Femur (tissue), 1 donor: ENCODE results near the gene ADISSP.

Experiments
- DNase-seq: peaks from one replicate; pipeline ENCODE4 v3.0.0-alpha.2; 2017

ADISSP gene

DNA sequence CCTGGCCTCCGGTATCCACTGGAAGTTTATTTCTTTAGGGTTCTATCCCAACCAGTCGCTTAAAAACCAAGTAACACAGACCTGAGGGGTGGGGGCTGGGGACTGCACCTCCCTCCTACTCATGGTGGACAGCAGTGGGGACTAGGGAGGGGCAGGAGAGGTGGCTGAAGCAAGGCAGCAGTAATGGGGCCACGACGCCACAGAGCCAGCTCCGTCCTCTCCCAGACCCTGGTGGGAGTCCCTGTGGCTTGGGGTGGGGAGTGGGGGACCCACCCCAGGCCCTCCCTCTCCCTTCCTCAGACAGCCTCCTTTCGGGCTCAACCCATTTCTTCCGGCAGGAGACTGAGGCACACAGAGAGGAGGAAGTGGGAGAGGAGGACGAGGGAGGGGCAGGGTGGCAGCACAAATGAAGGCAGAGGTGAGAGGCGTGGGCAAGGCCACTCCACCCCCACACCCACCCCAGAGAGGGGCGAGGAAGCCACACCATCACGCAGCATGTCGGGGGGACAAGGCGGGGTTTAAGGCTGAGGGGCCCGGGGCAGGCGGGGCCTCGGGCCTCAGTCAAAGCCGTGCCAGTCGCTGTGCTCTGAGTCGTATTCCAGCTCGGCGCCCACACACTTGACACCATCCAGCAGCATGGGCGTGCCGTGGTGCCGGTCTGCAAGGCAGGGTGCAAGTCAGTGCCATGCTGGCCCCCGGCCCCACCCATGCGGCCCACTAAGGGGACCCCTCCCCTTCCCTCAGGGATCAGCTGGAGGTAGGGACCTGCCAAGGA lies 13.9 kb downstream of the ADISSP start:
- peak; percentile 29 for DNase-seq

DNA sequence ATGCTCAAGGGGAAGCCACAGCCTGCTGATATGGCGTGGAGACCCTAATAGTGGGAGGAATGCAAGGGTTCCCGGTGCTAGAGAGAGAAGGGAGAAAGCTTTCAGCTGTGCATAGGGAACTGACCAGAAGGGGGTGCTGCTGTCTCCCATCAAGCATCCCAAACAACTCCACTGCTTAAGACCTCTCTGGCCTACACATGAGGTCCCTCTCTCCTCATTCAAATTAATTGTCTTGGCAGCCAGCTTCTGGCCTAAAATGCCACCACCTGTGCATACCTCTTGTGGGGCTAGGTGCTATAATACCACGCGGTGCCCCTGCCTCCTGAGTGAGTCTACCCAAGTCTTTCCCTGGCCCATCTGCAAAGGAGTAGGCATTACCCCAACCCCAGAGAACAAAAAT lies 14.5 kb downstream of the ADISSP start:
- DNase-seq = peak; percentile 75

DNA sequence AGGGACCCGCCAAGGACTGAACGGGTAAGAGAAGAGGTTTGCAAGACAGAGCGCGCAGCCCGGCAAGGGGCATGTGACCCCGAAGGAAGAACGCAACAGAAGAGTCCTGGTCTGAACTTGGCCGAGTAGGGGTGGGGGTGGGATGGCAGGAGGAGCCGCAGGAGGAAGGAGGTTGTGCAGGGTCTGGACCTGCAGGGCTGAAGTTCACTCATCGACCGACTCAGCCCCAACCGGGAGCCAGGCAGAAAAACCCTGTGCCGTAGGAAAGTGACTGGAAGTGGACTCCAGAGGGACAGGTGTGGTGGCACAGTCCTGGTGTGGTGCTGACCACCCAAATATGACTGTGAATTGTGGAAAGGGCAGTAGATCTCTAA lies 15.2 kb downstream of the ADISSP start:
- DNase-seq = no peak

DNA sequence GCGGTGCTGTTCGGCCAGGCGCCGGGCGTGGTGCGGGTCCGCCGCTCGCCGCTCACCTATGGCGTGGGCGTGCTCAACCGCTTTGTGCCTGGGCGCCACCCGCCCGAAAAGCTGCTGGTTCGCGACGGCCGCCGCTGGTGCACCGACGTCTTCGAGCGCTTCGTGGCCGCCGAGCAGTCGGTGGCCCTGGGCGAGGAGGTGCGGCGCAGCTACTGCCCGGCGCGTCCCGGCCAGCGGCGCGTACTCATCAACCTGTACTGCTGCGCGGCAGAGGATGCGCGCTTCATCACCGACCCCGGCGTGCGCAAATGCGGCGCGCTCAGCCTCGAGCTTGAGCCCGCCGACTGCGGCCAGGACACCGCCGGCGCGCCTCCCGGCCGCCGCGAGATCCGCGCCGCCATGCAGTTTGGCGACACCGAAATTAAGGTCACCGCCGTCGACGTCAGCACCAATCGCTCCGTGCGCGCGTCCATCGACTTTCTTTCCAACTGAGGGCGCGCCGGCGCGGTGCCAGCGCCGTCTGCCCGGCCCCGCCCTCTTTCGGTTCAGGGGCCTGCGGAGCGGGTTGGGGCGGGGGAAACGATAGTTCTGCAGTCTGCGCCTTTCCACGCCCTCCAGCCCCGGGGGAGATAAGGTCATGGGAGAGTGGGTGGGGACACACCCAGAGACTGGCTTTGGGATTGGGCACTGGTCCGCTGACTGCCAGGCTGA lies 15.7 kb downstream of the ADISSP start:
- DNase-seq = peak; percentile 51

DNA sequence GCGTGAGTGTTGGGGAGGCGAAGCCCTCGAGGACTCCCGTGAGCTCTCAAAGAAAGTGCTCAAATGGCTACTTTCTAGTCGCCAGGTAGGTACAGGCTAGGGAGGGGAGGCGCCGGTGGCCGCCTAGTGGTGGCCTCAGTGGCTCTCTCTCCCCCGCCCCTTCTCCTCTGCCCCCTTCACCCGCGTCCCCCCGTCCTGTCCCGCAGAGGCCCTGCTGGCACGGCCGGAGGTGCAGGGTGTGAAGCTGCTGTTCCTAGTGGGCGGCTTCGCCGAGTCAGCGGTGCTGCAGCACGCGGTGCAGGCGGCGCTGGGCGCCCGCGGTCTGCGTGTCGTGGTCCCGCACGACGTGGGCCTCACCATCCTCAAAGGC lies 16.3 kb downstream of the ADISSP start:
- no peak for DNase-seq

DNA sequence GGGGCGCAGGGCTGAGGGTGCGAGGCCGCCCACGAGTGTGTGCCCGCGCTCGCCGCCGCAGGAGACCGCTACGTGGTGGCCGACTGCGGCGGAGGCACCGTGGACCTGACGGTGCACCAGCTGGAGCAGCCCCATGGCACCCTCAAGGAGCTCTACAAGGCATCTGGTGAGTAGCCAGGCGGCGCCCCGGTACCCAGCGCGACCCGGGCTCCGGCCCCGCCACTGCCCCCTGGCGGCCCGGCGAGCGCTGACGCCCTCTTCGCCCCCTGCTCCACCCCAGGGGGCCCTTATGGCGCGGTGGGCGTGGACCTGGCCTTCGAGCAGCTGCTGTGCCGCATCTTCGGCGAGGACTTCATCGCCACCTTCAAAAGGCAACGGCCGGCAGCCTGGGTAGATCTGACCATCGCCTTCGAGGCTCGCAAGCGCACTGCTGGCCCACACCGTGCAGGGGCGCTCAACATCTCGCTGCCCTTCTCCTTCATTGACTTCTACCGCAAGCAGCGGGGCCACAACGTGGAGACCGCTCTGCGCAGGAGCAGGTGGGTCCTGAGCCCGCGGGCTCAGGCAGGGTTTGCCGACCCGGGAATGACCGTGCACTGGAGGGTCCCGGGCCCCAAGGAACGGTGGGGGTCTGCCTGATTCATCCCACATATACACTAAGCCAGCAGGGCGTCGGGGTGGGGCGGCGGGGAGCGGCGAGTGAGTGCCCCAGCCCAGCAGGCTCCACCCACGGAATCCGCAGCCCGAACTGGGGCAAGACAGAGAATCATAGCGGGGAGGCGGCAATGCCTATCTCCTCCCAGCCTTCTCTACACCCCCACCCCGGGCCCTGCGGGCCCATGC lies 17.6 kb downstream of the ADISSP start:
- peak; percentile 42 for DNase-seq

DNA sequence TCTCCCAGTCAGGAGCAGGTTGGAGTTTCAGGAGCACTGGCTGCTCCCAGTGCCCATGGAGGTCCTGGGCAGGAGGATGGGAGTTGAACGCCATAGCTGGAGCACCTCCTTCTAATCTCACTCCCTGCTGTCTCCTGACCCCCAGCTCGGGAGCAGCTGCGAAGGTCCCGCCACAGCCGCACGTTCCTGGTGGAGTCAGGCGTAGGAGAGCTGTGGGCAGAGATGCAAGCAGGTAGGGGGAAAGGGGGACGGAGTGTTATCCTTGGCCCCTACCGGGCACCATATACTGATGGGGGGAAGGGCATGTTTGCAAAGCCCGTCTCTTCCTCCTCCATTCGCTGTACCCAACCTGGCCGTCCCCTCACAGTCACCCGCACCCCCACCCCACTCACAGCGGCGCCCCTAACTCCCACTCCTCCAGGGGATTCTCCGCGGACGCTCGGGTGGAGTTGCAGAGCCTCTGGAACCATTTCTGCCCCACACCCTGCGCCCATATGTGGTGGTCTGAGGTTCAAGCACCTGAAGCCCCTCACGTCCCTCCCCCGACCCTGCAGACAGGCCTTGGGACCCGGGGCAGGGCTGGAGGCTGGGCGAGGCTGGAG lies 18.4 kb downstream of the ADISSP start:
- no peak for DNase-seq

DNA sequence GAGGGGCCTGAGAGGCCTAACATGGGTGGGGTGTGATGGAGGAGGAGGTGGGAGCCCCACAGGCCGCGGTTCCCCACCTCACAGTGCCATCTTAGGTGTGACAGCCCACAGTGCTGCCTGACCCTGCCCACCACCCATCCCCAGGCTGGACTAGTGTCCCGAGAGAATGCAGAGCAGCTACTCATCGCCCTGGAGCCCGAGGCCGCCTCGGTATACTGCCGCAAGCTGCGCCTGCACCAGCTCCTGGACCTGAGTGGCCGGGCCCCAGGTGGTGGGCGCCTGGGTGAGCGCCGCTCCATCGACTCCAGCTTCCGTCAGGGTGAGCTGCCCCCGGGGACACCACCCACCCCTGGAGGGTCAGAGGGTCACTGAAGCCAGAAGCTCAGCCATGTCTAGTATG lies 19.5 kb downstream of the ADISSP start:
- DNase-seq = no peak

DNA sequence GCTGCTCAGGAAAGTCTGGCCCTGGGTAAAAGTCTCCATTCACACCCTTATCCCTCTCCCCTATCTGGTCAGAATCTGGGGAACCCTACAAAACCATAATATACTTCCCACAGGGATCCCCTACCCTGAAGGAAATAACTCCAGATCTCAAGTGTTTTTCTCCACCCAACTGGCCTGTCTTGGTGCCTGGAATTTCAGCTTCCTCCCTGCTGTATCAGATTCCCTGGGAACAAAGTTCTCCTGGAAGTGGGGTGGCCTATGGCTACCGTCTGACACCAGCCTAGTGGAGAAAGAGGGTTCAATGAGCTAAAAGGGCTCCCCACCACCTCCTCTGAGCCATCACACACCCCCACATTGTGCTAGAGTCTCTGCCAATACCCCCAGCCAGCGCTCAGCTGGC lies 20.1 kb downstream of the ADISSP start:
- no peak for DNase-seq

DNA sequence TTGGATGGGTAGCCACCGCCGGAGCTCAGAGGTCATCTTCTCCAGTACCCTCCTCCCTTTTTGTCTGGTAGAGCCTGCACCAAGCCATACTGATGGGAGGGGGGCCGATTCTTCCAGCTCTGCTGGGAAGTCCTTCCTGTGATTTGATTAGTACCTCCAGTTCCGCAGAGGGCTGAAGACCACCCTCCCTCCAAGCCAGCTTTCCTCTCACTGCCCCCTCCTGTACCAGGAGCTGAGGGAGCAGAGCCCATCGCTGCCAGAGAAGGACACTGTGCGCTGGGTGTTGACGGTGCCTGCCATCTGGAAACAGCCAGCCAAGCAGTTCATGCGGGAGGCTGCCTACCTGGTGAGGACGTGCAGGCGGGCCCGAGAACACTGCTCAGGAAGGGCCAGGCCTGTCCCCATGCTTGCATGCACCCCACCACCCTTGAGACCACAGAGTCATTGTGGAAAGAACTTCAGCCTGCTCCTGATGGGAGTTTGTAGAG lies 21.8 kb downstream of the ADISSP start:
- DNase-seq = peak; percentile 15

DNA sequence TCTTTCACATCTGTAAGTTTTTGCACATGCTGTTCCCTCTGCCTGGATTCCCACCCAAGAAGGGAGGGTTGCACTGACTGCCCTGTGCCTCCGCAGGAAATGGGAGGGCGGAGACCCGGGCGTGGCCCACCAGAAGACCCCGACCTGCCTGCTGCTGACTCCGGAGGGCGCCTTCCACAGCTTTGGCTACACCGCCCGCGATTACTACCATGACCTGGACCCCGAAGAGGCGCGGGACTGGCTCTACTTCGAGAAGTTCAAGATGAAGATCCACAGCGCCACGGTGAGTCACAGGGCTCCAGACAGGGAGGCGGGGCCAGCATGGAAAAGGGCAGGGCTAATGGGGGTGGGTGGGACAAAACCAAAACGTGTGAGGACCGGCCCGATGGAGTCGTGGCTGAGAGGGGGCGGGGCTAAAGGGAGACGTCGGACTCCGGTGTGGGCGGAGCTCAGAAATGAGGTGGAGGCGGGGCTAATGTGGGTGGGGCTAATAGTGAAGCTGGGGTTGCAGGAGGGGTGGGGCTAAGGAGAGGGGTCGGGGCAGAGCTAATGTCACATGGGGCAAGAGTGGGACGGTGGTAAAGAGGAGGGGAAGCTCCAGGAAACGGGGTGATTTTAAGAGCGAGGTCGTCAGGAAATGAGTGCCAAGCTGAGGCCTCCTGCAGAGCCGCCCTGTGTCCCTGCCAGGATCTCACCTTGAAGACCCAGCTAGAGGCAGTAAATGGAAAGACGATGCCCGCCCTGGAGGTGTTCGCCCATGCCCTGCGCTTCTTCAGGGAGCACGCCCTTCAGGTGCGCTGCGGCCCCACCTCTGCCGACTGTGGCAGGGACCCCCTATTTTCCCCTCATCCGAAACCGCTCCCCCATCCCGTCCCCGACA lies 22.5 kb downstream of the ADISSP start:
- DNase-seq = peak; percentile 69

DNA sequence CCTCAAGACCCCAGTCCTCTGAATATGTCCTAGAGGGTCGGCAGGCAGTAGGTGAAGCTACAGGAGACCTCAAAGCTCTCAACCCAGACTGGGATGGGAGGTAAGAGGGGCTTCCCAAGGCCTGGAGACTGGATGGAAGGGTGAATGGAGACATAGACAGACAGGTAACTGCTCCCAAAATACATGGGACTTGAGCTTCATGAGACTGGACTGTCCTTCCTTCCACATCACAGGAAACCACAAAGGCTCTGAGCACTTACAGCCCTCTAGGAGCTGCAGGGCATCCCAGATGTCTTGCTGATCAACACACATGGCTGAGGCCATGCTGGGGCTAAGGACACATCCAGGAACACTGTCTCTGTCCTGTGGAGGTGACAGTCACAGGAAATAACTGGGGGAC lies 23.5 kb downstream of the ADISSP start:
- DNase-seq = no peak

DNA sequence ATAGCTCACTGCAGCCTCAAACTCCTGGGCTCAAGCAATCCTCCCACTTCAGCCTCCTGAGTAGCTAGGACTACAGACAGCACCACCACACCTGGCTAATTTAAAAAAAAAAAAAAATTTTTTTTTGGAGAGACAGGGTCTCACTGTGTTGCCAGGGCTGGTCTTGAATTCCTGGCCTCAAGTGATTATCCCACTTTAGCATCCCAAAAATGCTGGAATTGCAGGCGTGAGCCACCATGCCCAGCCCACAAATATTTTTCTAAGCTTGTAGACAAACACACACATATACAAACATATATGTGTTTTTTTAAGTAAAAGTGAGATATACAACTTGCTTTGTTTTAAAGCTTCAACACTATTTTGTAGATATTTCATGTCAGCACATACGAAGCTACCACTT lies 24.3 kb downstream of the ADISSP start:
- DNase-seq = no peak

DNA sequence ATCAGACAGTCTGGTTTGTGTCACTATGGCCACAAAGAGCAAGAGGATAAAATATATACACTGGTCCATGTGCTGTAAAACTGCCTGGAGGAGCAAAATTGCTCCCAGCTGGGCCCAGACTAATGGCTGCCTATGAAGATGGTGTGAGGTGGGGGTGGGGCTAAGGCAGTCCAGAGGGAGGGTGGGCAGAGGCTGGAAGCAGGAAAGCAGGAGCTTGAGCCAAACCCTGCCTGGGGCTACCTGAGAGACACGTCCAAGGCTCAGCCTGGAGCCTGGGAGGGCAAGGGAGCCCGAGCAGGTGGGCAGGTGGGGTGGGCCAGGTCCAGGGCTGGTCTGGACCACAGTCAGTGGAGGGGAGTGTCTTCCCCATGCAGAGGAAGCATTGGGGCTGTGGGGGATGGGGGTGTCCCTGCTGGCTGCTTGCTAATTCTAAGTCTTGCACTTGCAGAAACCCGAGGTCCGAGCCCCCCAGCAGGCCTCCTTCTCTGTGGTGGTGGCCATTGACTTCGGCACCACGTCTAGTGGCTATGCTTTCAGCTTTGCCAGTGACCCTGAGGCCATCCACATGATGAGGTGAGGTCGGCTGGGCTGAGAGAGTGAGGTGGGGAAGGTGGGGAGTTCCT lies 25.6 kb downstream of the ADISSP start:
- peak; percentile 13 for DNase-seq

DNA sequence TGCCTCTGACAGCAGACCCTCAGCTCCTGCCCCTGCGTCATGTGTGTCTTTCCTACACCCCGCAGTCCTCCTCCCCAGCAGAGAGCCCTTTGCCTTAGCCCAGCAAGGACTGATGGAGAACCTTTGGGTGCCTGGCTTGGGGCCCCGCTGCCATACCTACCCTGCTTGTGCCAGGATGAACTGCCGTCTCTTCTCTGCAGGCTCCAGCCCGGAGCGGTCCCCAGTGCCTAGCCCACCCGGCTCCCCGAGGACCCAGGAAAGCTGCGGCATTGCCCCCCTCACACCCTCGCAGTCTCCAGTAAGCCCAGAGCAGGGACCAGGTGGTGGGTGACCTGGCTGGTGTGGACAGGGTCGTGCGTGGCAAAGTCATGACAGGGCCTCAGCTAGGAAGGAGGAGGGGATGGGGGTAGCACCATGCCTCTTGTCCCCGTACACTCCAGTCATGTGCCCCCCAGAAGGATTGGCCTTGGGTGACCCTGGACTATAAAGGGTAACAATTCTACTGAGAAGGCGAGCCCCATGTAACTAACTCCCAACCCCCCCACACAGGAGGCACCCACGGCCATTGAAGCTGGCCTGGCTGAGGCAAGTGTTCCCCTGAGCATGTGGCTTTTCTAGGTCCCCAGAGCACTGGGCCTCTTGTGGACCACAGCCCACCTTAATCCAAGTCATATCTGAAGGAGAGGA lies 26.8 kb downstream of the ADISSP start:
- no peak for DNase-seq

DNA sequence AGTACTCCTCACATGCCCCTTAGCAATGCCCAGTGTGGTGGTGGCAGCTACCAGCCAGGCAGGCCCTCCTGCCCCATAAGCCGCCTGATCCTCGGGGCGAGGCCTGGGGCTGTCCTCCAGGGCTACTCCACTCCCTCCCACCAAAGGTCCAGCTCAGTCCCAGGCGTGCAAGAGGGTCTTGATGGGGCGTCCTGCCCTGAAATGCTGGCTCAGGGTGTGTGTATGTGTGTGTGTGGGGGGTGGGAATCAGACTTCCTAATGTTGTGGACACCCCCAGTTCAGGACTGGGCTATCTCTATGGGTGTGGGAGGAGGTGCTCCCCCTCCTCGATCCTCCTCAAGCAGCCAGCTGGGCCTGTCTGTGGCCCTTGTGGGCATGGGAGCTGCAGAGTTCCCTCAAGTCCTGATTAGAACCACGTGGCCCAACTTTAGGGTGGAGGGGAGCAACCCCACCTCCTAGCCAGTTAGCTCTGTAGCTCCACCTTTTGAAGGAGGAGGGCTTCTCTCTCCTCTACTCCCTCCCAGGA lies 27.6 kb downstream of the ADISSP start:
- DNase-seq = no peak

DNA sequence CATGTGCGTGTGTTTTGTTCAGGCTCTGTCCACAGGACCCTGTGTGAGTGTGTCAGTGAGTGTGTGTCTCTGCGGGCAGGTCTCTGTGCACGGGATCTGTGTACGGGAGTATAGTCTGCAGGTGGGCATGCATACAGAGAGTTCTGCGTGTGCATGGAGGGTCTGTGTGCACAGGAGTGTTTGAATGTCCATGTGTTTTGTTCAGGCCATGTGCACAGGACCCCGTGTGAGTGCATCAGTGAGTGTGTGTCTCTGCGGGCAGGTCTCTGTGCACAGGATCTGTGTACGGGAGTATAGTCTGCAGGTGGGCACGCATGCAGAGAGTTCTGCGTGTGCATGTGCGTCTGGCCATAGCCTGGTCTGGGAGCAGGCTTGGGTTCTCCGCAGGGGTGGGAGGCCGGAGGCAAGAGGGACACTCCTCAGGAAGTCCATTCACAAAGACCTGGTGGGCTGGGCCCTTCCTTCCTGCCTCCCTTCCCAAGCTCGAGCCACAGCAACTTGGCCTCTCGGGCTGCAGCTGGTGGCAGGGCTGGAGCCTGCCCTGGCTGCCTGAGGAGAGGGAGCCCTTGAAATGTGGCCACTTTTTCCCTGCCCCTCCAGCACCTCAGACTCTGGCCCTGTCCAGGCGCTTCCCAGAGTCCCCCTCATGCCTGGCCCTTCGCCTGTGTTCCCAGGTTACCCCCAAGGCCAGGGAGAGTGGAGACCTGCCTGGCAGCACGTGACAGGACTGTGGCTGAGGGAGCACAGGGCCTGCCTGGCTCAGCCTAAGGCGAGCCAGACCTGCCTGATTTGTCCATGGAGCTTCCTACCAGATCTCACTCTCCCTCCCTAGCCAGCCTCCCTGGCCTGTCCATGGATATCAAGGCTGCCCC lies 28.3 kb downstream of the ADISSP start:
- peak; percentile 35 for DNase-seq

DNA sequence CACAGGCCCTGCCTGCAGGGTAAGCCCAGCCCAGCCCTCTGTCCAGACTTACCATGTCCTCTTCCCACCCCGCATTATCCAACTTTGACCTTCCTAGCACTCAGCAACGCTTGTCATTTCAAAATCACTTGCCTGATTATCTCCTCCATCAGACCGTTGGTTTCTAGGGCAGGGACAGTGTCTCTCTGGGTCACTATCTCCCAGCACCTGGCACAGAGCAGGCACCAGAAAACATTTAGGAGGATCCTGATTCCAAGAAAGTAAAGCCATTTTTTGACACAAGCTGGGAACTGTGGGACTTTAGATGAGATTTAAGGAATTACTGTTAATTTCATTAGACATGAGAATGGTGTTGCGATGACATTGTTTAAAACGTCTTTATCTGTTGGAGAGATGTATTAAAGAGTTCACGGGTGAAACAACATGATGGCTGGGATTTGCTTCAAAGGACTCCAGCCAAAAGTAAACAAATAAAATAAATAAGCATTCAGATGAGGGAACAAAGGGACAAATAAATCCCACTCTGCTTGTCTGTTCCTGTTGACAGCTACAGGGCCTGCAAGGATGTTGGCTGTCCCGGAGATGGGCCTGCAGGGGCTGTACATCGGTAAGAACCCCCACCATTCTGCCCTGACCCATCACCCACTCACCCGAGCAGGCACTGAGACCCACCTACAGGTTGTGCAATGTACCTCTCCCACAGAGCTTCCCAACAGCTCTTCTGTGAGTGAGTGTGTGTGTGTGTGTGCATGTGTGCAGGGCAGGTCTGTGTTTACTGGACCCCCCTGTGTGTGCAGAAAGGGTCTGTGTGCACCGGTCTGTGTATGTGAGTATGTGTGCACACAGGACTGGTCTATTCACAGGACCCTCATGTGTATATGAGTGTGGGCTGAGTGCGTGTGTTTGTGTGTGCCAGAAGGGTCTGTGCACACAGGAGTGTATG lies 29.2 kb downstream of the ADISSP start:
- DNase-seq = no peak

DNA sequence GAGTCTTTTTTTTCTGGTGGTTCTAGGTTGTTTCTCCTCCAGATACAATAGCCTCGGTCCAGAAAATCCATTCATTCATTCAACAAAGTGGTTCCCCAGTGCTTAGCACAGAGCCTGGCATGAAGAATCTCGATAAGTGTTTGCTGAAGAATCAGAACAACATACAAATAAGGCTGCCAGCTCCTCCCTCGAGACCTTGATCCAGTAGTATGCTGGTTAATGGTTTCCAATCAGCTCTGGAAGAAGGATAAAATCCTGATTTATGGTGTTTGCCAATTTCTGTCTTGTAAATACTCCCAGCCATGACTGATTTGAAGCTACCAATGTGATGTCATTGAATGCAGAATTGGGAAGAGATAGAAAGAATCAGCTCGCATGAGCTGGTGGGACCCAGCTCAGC lies 31.8 kb downstream of the ADISSP start:
- no peak for DNase-seq
